Right lobe of liver (tissue), 4 donors: ENCODE results near the gene DSCAML1.

ENCODE experiments used
- CTCF ChIP-seq, 4 donors: fragments of 200-600 bp in 3 of 4; fragments of 450-650 bp in 1 of 4; IDR thresholded peaks; one replicate each; pipeline versions ENCODE4 v1.5.1 to v1.8.0; 2016 to 2022; ENCODE audit warnings: antibody characterized with exemption in 4 of 4, mild to moderate bottlenecking in 2 of 4
- POLR2A ChIP-seq: fragments of 450-650 bp; IDR thresholded peaks from one replicate; pipeline ENCODE4 v1.6.1; 2017; ENCODE audit warnings: antibody characterized with exemption, mild to moderate bottlenecking
- donor health status: DM: no; HTN: no; CAD: no.
- donor health status: DM: no; HTN: no; CAD: no.
- donor health status: DM: no; HTN: yes; CAD: no.

GRCh38 chr11:117644403-117645155 is 152.4 kb downstream of the DSCAML1 start:
- TF ChIP-seq CTCF (IDR thresholded peaks at IDR 0.05) (no peak), POLR2A (no peak)
